Hepatic stellate cell (primary cell): ENCODE data around the gene GALNT12.
A peak's percentile ranks its signal among the peaks of the same experiment; 100 is the strongest.

Source experiments
- DNase-seq: peaks from one replicate; pipeline ENCODE4 v3.0.0; 2011; ENCODE audit warnings: low spot score

The GALNT12 gene

DNA sequence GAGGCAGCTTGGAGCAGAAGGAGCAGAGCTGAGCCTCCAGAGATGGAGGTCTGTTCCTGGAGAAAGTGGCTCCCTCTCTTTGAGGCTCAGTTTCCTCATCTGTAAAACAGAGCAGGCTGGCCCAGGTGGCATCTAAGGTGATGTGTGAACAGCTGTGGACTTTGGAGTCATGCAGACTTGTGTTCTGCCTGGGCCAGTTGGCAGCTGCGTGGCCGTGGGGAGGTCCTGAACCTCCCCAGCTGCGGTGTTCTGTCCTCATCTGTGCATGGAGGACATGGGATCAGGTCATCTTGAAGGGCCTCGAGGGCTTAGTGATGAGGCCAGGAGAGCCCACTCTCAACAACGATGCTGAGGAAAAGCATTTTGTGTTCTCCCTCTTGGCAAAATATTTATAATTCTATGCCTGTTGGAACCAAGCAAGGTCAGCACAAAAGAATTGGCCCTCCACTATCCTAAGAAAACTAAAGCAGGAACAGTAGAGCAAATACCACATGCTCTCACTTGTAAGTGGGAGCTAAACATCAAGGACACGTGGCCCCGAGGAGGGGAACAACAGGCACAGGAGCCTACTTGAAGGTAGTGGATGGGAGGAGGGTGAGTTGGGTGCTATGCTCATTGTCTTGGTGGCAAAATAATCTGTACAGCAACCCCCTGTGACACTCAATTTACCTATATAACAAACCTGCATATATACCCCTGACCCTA, 73.0 kb downstream of the GALNT12 start:
- no peak for DNase-seq

DNA sequence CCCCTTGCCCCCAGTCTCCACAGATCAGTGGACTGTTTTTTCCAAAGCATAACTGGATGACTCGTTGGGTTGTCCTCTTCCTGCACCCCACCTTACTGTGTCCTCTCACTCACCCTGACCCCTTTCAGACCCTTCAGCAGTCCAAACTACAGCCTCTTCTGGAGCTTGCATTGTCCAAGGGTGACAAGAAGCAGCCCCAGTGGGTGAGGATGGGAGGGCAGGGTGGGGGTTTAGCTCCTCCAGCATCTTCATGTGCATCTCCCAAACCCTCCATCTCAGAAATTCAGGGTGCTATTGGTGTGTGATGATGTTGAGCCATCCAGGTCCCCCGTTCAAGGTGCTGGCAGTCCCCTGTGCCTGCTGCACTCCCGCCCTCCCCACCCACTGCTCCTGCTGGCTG, 73.9 kb downstream of the GALNT12 start:
- DNase-seq = no peak

DNA sequence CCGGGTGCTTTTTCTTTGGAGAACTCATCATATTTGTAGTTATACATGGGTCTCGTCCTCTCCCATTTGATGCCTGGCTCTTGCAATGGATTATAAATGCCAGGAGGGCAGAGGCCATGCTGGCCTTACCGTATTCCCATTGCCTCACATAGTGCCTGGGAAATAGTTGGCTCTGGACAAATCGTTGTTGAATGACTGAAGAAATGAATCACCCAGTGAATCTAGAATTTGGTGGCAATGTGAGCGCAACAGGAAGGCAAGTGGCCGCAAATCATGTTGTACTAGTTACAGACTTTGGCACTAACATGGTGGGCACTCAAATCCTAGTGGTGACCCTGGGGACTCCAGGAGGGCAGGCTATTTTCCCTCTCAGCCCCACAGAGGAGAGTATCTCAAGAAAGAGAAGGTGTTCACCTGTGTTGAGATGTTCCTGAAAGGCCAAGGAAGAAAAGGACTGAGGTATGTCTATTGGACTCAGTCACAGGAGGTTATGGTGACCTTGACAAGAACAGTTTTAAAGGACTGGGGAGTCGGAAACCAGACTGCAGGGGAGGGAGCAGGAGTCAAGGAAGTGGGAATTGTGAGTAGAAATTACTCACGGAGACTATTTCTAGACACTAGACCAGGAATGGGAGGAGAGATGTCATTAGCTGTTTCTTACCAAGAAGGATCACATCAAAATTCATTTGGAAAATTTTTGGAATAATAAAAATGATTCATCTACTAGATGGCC, 74.5 kb downstream of the GALNT12 start:
- peak; percentile 53 for DNase-seq

DNA sequence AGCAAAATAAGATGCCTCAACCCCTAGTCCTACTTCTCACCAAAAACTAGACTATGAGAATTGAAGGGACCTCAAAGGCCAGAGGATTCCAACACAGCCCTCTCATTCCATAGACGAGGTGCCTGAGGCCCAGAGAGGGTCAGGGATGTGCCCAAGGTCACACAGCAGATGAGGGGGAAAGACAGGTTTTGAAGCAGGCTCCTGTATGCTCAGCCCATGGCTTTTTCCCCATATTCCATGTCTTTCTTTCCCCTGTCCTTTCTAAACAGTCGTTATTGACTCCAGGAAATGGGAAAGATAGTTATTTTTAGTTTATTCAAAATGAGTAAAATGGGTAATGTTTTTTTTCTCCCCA, 75.1 kb downstream of the GALNT12 start:
- DNase-seq = no peak

DNA sequence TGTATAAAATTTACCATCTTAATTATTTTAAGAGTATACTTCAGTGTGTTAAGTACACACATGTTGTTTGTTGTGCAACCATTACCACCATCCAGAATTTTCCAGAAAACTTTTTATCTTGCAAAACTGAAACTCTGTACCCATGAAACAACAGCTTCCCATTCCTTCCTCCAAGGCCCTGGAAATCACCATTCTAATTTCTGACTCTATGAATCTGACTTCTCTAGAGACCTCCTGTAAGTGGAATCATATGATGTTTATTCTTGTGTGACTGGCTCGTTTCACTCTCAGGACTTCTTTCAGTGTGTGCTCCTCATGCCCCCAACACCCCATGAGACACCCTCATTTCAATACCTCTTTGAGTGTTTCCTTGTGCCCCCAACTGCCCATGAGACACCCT, 75.8 kb downstream of the GALNT12 start:
- DNase-seq = no peak

DNA sequence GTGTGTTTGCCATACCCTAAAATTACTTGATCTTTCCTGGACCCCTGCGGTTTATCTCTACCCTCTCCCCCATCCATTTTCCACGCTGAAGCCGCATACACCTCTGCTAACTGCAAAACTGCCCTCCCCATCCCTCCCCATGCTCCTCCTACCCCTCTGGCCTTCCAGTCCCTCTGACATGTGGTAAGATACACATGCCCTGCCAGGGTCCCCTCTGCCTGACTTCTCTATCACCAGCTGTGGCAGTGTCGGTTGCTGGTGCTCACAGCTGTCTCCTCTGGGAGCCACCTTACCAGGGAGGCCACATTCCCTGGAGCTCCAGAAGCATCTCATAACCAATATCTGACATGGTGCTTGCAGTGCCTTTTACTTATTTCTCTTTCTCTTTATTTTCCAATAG, 77.4 kb downstream of the GALNT12 start:
- DNase-seq = no peak

DNA sequence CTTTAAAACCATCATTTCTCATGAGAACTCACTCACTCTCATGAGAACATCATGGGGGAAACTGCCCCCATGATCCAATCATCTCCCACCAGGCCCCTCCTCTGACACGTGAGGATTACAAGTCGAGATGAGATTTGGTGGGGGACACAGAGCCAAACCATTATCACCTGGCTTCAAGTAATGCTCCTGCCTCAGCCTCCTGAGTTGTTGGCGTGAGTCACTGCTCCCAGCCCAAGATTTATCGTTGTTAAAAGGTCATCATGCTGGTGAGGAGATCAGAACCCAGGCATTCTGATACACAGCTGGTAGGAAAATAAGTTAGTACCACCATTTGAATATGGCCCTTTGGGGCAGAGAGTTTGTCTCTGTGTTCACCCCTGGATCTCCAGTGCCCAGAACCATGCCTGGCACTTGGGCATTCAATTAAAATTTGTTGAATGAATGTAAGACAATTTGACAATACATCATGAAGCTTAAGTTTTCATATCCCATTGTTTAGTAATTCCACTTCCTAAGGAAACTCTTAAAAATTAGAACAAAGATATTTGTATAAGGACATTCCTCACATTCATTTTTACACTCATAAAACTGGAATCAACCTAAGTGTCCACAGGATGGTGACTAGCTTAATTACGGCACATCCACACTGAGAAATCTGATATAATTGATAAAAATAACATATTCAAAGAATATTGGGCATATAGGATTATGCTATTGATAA, 78.3 kb downstream of the GALNT12 start:
- no peak for DNase-seq

DNA sequence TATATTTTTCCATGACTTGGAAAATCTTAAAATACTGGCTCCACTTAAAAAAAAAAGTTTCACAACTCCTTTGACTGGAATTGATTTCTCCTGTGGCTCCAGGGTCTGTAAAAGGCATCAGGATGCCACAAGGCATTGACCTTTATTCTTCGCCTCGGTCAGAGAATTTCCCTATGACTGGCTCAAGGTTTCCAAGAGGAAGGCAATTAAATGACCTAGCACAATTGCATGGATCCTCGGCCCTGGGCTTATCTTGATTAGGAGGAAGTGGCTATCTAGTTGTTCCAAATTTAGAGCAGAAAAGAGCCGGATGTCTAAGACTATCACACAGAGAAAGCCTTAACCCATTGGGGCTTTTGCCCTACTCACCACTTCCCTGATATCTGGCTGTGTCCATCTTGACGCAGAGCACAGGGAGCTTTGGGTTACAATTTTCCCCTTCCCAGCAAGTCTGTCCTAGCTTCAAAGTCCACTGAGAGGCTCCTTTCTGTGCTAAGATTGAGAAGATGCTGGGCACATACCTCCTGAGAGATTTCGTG, 79.3 kb downstream of the GALNT12 start:
- DNase-seq = no peak

DNA sequence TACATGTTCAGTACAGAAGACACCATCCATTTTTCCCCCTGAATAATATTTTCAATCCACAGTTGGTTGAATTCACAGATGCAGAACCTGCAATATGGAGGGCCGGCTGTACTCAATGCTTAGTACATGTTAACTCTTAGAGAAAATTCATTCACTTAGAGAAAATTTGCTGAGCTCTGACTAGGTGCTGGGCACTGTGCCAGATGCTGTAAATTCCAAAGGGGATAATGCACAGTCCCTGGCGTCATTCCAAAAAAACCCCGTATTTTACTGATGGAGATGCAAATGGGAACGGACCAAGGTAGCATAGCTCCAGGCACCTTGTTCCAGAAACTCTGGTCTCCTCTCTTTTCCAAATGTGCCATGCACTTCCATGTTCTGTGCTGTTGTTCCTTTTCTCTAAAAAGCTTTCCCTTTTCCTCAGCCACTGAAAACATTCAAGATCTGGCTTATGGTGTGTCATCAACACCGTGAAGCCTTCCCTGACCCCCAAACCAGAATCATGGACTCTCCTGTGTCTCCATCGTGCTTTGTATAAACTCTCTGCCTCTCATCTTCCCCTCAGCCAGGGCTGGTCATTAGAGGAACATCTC, 80.5 kb downstream of the GALNT12 start:
- DNase-seq = no peak

DNA sequence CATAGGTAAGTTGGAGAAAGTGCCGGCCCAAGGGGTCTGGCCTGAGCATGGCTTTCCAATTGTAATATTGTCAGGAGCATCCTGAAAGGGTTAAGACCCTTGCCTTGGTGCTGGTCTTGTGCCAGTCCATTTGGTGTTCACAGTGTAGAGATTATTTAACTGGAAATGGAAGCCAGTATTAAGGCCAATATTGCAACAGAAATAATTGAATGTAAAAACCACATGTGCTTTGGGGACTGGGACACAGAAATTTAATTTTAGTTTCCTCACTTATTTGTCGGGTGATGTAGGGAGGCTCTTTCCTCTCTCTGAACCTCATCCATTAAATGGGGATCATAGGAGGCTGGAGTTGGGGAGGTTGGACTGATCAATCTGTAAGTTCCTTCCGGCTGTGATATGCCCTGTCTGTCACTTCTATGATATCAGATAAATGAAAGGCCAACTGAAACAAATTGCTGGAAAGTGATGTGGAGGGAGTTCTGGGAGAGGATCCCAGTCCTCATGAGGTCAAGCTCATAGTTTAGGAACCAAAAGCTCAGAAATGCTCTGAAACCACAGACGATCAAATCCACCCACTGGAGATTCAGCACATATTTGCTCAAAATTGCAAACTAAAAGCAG, 81.4 kb downstream of the GALNT12 start:
- no peak for DNase-seq

DNA sequence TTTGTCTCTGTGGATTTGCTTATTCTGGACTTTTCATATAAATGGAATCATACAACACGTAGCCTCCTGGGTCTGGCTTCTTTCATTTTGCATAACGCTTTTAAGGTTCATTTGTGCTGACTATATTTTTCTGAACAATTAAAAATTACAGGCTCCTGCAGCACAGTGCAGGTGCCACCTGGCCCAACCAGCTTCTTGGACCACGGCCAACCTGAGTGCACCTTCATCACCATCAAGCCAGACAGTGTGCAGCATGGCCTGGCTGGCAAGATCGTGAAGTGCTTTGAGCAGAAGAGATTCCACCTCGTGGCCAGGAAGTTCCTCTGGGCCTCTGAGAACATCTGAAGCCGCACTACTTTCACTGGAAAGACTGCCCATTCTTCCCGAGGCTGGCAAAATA, 82.8 kb downstream of the GALNT12 start:
- no peak for DNase-seq

DNA sequence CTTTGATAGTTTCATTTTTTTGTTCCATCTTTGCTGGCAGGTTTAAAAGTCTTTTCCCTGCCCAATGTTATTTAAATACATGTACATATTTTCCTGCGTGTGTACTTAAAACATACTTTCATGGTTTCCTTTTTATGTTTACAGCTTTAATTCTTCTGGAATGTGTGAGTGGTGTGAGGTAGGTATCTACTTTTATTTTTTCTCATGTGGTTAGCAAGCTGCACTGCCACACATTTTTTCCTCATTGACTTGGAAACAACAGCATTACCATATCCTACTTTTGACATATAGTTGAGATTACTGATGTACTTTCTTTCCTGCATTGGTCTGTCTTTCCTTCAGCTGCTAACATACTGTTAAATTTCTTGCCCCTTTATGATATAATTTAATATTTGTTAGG, 84.8 kb downstream of the GALNT12 start:
- no peak for DNase-seq

DNA sequence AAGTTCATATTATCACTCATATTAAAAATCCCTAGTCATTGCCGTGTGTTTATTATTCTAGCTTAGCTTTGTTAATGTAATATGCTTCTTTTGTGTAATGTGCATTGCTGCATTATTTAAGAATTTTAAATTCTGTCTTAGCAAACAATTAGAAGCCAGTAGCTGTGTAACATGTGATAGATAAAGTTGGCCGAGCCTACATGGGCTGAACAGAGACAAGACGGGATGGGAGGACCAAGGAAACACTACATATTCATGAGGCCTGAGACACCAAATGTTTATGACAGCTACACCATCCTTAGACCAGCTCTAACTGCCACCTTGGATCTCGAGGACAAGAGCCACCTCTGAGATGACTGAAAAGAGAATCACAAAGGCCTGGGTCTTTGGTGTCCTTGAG, 85.2 kb downstream of the GALNT12 start:
- DNase-seq = no peak

DNA sequence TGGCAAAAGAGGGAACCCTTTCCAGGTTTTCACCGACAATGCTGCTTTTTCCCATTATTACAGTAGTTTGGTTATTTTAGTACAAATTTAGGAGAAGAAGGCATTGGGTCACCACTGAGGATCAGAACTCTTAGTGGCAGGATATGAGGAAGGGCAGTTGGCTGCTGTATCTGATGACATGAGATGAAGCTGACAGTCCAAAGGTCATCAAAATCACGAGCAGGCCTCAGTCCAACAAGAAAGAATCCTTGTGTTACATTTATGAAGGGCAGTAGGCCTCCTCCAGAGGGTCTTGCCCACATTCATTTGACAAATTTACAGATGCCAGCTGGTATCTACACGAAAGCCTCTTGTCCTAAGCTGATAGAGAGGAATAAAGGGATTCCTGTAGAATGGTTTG, 86.7 kb downstream of the GALNT12 start:
- DNase-seq = no peak

DNA sequence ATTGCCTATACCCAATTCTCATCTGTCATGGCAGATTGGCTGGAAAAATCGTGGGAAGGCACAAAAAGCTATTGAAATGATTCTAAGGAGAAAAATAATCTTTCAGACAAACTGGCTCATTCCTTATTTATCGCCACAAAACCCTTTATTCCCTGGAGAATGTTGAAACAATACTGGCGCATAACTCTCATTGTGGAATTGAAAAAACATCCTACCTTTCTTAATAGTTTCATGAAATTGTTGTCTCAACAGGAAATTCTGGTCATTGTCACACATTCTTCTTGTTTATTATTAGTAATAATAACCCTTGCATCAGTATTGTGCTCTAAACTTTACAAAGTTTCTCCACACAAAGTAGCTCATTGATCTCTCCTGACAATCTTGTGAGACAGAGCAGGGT, 87.3 kb downstream of the GALNT12 start:
- no peak for DNase-seq

DNA sequence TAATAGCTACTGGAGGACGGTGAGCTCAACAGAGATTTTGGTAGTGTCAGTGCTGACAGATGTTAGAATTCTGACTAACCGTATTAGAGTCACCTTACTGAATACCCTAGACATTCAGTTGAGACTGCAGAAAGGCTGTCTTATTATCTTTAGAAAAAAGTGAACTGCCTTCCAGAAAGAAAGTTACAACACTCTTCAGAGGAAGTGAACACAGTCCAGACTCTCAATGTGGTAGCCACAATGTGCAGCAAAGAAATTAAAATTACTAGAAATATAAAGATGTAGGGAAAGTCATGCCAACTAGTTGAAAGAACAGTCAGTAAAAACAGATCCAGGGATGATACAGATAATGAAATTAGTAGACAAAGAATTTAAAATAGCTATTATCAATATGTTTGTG, 89.2 kb downstream of the GALNT12 start:
- no peak for DNase-seq

DNA sequence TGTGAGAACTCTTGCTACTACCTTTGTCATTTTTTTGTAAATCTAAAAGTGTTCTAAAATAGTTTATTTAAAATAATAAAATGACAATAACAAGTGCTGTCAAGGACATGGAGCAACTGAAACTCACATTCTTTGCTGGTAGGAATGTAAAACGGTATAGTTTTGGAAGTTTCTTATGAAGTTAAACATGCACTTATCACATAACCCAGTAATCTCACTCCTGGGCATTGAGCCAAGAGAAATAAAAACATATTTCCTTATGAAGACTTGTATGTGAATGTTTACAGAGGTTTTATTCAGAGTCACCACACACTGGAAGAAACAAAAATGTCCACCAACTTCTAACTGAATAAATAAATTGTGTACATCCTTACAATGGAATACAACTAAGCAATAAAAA, 90.3 kb downstream of the GALNT12 start:
- no peak for DNase-seq

DNA sequence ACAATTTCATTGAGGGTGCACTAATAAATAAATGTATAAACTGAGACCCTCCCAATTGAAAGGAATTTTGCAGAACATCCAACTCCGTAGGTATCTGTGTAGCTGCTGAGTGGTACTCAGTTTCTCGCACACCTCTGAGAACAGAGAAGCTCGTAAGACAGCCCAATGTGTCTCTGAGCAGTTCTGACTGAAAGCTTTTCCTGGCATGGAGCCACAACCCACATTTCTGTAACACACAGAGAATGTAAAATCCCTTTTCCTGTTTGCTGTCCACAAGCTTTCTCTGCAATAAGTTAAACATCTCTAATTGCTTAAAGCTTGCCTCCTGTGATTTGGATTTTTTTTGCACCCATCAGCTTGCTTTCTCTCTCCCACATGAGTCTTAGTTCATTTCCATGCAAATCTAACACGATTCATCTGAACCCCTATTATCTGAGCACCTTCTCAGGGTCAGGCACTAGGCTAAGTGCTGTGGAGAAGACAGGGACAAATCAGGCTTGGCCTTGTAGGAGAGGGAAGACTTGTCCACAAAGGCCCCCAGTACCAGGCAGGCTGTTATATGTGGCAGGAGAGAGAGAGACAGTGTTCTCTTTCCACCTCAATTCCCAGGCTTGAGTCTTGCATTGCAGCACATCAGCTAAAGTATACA, 92.1 kb downstream of the GALNT12 start:
- DNase-seq = no peak
